Measurements from ENCODE around the gene DNAH12.
"Not testable (repeated sequence)": the region's sequence is repeated elsewhere in the genome, so short reads cannot be mapped to it uniquely, and the experiment has no call there.

Gene DNAH12

GRCh38 chr3:57303520-57303919, 240.6 kb downstream of the DNAH12 start:
- DNase-seq (ENCODE audit: low read depth) = not testable (repeated sequence)

DNA sequence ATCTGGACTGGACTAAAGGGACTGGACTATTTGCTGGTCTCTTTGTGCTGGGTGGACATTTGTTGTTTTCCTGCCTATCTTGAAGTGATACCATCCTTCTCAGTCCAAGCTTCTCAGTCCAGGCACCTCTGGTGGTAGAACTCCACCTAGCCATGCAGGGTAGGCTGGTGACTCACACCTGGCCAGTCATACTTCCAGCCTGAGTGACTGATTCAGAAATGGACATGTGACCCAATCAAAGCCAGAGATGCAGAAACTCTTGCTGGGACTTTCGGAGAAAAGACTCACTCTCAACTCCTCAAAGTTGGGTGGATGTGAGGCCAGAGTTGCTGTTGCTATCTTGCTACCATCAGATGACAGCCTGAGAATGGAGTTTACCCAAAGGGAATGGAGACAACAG, 246.1 kb downstream of the DNAH12 start:
- no peak for DNase-seq (ENCODE audit: low read depth)

DNA sequence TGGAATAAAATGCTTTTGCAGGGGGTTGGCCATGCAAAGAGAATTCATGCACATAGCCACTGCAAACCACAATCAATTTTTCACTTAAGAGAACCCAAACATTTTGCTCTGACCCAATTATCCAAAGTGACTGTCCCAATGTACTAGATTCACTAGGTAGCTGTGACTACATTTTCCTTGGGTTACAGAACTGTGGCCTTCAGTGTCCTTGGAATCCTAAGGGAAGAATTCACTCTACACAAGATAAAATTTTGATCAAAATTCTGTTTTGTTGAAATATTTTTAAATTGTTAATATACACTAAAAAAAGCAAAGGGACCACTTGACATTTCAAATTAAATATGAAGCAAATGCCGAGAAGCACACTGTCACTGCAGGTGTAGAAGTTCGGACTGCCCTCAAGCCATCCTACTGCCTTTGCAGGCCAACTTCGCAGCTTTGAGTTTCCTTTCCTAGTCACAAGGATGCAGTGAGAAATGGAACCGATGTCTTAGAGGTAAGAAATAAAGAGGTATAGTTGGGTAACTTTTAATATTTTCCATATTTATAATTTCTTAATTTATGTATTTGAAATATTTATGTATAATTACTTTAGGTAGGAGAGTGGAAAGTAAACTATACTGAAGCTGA, 251.1 kb downstream of the DNAH12 start:
- DNase-seq (ENCODE audit: low read depth) = no peak

DNA sequence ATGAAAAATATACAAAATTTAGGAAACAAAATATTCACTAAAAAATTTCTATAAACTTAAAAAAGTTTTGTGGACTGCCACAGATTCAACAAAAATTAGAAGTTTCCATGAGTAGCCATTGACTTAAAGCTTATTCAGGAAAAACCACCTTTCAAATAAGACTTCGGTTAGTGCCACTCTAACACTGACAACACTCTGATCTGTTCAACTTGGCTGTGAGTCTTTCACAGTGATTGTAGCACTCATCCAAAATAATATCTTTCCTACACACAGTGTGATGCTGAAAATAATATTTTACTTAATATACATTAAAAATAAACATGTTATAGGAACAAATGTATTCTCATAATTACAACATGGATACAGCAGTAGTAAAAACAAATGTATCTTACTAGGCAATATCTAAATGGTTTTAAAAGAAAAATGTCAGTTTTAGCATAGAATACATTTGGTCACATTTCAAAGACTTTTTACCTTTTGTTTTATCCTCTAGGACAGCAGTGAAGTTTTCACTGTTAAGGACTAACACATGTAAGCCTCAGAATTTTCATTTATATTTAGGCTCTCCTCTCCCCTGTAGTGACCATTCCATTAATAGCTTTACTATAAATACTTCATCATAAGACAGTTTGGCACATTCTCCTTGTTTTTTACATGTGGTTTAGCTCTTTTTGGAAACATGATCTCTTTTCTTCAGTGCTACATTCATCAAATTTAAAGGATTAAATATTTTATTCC, 251.8 kb downstream of the DNAH12 start, which contains the start of gene ASB14:
TSS of gene ASB14 (minus strand) at position 527 of the 738 bp plus-strand sequence. CDS start 652 bp downstream, outside the sequence.
- DNase-seq (ENCODE audit: low read depth) = no peak

DNA sequence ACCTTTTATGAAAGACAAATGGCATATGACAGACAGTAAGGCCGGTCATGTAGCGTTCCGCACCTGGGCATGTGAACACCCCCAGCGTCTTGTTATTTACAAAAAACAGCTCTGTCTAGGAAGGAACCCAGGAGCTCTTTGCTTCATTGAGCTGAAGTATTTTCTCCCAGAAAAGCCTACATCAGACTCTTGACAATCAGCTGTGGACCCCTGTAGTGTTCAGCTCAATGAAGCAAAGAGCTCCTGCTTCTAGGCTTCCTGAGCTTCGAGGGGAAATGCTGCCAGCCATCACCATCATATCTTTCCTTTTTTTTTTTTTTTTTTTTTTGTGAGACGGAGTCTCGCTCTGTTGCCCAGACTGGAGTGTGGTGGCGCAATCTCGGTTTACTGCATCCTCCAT, 255.7 kb downstream of the DNAH12 start:
- DNase-seq (ENCODE audit: low read depth) = no peak

DNA sequence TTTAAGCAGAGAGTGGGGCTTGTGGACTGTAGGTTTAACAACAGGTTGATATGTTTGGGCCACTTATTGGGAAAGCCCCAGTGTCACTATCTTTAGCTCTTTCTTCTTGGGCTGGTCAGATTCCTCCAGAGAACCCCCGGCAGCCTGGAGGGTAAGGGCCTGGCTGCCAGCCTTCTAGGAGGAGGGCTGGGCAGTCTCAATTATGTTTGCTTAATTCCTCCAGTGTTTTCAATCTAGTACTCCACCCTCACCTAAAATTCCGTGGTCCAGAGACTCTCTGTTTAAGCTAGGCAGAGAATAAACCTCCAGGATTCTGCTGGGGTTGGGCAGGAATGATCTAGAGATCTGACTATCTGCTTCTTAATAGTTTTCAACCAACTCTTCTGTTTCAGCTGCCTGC, 256.9 kb downstream of the DNAH12 start:
- no peak for DNase-seq (ENCODE audit: low read depth)

- DNase-seq (ENCODE audit: low read depth) = no peak
Observed at GRCh38 chr3:57283334-57283733, 260.8 kb downstream of the DNAH12 start.

- DNase-seq (ENCODE audit: low read depth) = no peak
Observed at GRCh38 chr3:57281715-57282114, 262.4 kb downstream of the DNAH12 start.

DNA sequence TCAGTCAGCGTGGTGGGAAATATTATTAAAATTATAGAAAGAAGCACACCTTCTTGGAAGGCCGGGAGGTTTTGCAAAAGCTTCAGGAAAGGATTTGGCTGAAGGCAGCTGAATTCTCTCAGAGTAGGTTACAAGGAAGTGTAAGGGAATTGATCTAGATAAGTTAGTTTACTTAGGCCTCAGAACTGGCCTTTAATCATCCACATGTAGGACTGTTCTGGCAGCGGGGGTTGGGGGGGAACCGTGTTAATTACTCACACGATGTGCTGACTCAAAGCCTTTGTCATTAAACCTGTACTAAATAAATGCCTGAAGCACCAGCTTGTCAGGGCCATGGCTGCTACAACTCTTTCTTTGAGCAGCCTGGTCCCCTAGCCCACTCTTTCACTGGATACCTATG, 264.5 kb downstream of the DNAH12 start:
- DNase-seq (ENCODE audit: low read depth) = no peak

GRCh38 chr3:57278237-57278636, 265.9 kb downstream of the DNAH12 start:
- no peak for DNase-seq (ENCODE audit: low read depth)

- no peak for DNase-seq (ENCODE audit: low read depth)
Observed at GRCh38 chr3:57275393-57275792, 268.8 kb downstream of the DNAH12 start.

GRCh38 chr3:57274845-57275244, 269.3 kb downstream of the DNAH12 start:
- no peak for DNase-seq (ENCODE audit: low read depth)

- no peak for DNase-seq (ENCODE audit: low read depth)
Observed at GRCh38 chr3:57268416-57268815, 275.7 kb downstream of the DNAH12 start.

DNA sequence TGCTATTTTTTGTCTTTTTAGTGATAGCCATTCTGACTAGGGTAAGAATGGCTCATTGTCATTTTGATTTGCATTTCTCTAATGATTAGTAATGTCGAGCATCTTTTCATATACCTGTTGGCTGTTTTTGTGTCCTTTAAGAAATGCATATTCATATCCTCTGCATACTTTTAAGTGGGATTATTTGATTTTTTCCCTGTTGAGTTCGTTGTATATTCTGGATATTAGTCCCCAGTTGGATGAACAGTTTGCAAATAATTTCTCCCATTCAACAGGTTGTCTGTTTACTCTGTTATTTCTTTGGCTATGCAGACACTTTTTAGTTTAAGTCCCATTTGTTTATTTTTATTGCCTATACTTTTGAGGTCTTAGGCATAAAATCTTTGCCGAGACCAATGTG, 282.2 kb downstream of the DNAH12 start:
- no peak for DNase-seq (ENCODE audit: low read depth)

DNA sequence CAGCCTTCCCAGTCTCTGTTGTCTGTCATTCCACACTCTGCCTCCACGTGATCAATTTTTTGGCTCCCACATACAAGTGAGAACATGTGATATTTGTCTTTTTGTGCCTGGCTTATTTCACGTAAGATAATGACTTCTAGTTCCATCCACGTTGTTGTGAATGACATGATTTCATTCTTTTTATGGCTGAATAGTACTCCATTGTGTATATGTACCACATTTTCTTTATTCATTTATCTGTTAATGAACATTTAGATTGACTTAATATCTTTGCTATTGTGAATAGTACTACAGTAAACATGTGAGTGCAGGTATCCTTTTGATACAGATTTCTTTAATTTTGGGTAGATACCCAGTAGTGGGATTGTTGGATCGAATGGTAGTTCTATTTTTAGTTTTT, 283.0 kb downstream of the DNAH12 start:
- DNase-seq (ENCODE audit: low read depth) = no peak

- DNase-seq (ENCODE audit: low read depth) = no peak
Observed at GRCh38 chr3:57257678-57258077, 286.5 kb downstream of the DNAH12 start.

- no peak for DNase-seq (ENCODE audit: low read depth)
Observed at GRCh38 chr3:57256844-57257243, 287.3 kb downstream of the DNAH12 start.

DNA sequence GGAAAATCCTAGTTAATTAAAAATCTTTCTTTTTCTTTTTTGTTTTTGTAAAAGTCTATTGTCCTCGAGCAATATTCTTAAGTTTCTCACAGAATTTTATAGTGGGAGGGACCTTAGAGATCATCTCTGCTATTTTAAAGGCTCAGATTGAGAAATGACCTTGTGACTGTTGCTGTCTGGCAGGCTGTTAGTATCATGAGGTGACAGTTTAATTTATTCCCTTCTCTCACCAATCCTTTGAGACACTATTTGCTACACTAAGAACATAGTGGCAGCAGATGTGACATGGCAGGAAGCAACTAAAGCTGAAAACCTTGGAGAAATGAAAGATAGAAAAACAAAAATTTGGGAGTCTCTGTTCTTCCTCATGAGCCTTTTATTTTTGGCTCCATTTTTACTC, 291.7 kb downstream of the DNAH12 start:
- DNase-seq (ENCODE audit: low read depth) = no peak

- DNase-seq (ENCODE audit: low read depth) = no peak
Observed at GRCh38 chr3:57244946-57245345, 299.2 kb downstream of the DNAH12 start.

Data from stimulated activated CD8-positive, alpha-beta memory T cell treated with anti-CD3 and anti-CD28 coated beads, Interleukin-12 subunit alpha, Interleukin-12 subunit beta, amount 100 ng/mL, for 4 hours (primary cell).